Measurements from ENCODE around the gene FKBP15.

Gene FKBP15

GRCh38 chr9:113246928-113247327 is 25.9 kb upstream of the FKBP15 start:
- Histone ChIP-seq H3K4me3 (IDR thresholded peaks at IDR 0.05; ENCODE audit: insufficient read depth, low read depth, low read length) (no peak overlapping the region), H3K4me1 (ENCODE audit: low read depth, poor library complexity, severe bottlenecking) (no peaks in the 10 kb centered on the region), H3K4me2 (no peak overlapping the region), H3K79me2 (ENCODE audit: insufficient read depth, low read depth) (no peaks in the 10 kb centered on the region), H3K9ac (no peak overlapping the region), H2AFZ (ENCODE audit: low read depth) (no peak overlapping the region), H3K27me3 (ENCODE audit: insufficient read depth, low read depth) (no peaks in the 10 kb centered on the region), H4K20me1 (ENCODE audit: insufficient read depth) (no peaks in the 10 kb centered on the region), H3K36me3 (ENCODE audit: insufficient read depth) (no peaks in the 10 kb centered on the region), H3K27ac (no peak overlapping the region)
- TF ChIP-seq CTCF (conservative IDR thresholded peaks at IDR 0.05; ENCODE audit: low read depth, low read length): no peak

GRCh38 chr9:113245894-113246293 is 24.8 kb upstream of the FKBP15 start:
- Histone ChIP-seq H3K4me2 (no peak overlapping the region), H4K20me1 (ENCODE audit: insufficient read depth) (no peaks in the 10 kb centered on the region), H3K4me1 (ENCODE audit: low read depth, poor library complexity, severe bottlenecking) (no peaks in the 10 kb centered on the region), H3K9ac (no peak overlapping the region), H3K79me2 (ENCODE audit: insufficient read depth, low read depth) (no peaks in the 10 kb centered on the region), H3K27me3 (ENCODE audit: insufficient read depth, low read depth) (no peaks in the 10 kb centered on the region), H3K27ac (no peak overlapping the region), H2AFZ (ENCODE audit: low read depth) (no peak overlapping the region), H3K4me3 (IDR thresholded peaks at IDR 0.05; ENCODE audit: insufficient read depth, low read depth, low read length) (no peak overlapping the region), H3K36me3 (ENCODE audit: insufficient read depth) (no peaks in the 10 kb centered on the region)
- TF ChIP-seq CTCF (conservative IDR thresholded peaks at IDR 0.05; ENCODE audit: low read depth, low read length): no peak

- Histone ChIP-seq H2AFZ (ENCODE audit: low read depth) (no peak overlapping the region), H3K4me3 (IDR thresholded peaks at IDR 0.05; ENCODE audit: insufficient read depth, low read depth, low read length) (no peak overlapping the region), H3K4me1 (ENCODE audit: low read depth, poor library complexity, severe bottlenecking) (no peaks in the 10 kb centered on the region), H3K79me2 (ENCODE audit: insufficient read depth, low read depth) (no peaks in the 10 kb centered on the region), H3K27me3 (ENCODE audit: insufficient read depth, low read depth) (no peaks in the 10 kb centered on the region), H3K36me3 (ENCODE audit: insufficient read depth) (no peaks in the 10 kb centered on the region), H3K4me2 (no peak overlapping the region), H3K27ac (no peak overlapping the region), H4K20me1 (ENCODE audit: insufficient read depth) (no peaks in the 10 kb centered on the region), H3K9ac (no peak overlapping the region)
- no peak for TF ChIP-seq CTCF (conservative IDR thresholded peaks at IDR 0.05; ENCODE audit: low read depth, low read length)
Observed at GRCh38 chr9:113244556-113244955, 23.5 kb upstream of the FKBP15 start.

- TF ChIP-seq CTCF (conservative IDR thresholded peaks at IDR 0.05; ENCODE audit: low read depth, low read length): no peak
- no peak overlapping the region for H3K9ac ChIP-seq
- no peak overlapping the region for H3K27ac ChIP-seq
- H3K4me3 ChIP-seq (IDR thresholded peaks at IDR 0.05; ENCODE audit: insufficient read depth, low read depth, low read length): no peak overlapping the region
- H3K4me1 ChIP-seq (ENCODE audit: low read depth, poor library complexity, severe bottlenecking): no peaks in the 10 kb centered on the region
- no peaks in the 10 kb centered on the region for H4K20me1 ChIP-seq (ENCODE audit: insufficient read depth)
- no peaks in the 10 kb centered on the region for H3K27me3 ChIP-seq (ENCODE audit: insufficient read depth, low read depth)
- no peaks in the 10 kb centered on the region for H3K36me3 ChIP-seq (ENCODE audit: insufficient read depth)
- no peak overlapping the region for H2AFZ ChIP-seq (ENCODE audit: low read depth)
- H3K79me2 ChIP-seq (ENCODE audit: insufficient read depth, low read depth): no peaks in the 10 kb centered on the region
- no peak overlapping the region for H3K4me2 ChIP-seq
Observed at GRCh38 chr9:113241161-113241560, 20.1 kb upstream of the FKBP15 start.

GRCh38 chr9:113238859-113239232 is 17.8 kb upstream of the FKBP15 start:
- H4K20me1 ChIP-seq (ENCODE audit: insufficient read depth): no peaks in the 10 kb centered on the region
- no peak for TF ChIP-seq CTCF (conservative IDR thresholded peaks at IDR 0.05; ENCODE audit: low read depth, low read length)
- H3K4me2 ChIP-seq: no peak overlapping the region
- H3K4me3 ChIP-seq (IDR thresholded peaks at IDR 0.05; ENCODE audit: insufficient read depth, low read depth, low read length): no peak overlapping the region
- H3K27ac ChIP-seq: no peak overlapping the region
- H3K27me3 ChIP-seq (ENCODE audit: insufficient read depth, low read depth): no peaks in the 10 kb centered on the region
- H3K9ac ChIP-seq: no peak overlapping the region
- H3K4me1 ChIP-seq (ENCODE audit: low read depth, poor library complexity, severe bottlenecking): no peaks in the 10 kb centered on the region
- H2AFZ ChIP-seq (ENCODE audit: low read depth): no peak overlapping the region
- no peaks in the 10 kb centered on the region for H3K79me2 ChIP-seq (ENCODE audit: insufficient read depth, low read depth)
- H3K36me3 ChIP-seq (ENCODE audit: insufficient read depth): no peaks in the 10 kb centered on the region
